ENCODE data around the gene HOXD9.

HOXD9 gene

GRCh38 chr2:176128172-176128981 is 5.9 kb downstream of the HOXD9 start:
- H3K27ac ChIP-seq, result no peak overlapping the region

GRCh38 chr2:176128982-176129796 is 6.7 kb downstream of the HOXD9 start, which contains the start of gene HOXD8:
TSS of gene HOXD8 (plus strand) at chr2:176129705. CDS start at chr2:176130367, 662 bp downstream.
- H3K27ac ChIP-seq, result peak within 1 kb of the TSS; percentile 82
- TF ChIP-seq CTCF (conservative IDR thresholded peaks at IDR 0.05), result no peak

More at GRCh38 chr2:176128172-176128981, 5.9 kb downstream of the HOXD9 start:
- no peak for TF ChIP-seq CTCF (conservative IDR thresholded peaks at IDR 0.05)

GRCh38 chr2:176129813-176130146 is 7.3 kb downstream of the HOXD9 start:
- TF ChIP-seq CTCF (conservative IDR thresholded peaks at IDR 0.05), result no peak
- H3K27ac ChIP-seq, result peak overlapping the region; percentile 82

- TF ChIP-seq CTCF (conservative IDR thresholded peaks at IDR 0.05), result no peak; the same call in 1 of the 2 replicates
- peak overlapping the region; percentile 82 for H3K27ac ChIP-seq
These were observed 7.8 kb downstream of the HOXD9 start for GRCh38 chr2:176130147-176130956.

- peak overlapping the region; percentile 82 for H3K27ac ChIP-seq
These were observed 8.7 kb downstream of the HOXD9 start for GRCh38 chr2:176130957-176131847.

GRCh38 chr2:176131848-176132158 is 9.3 kb downstream of the HOXD9 start:
- no peak overlapping the region for H3K27ac ChIP-seq
- no peak for TF ChIP-seq CTCF (conservative IDR thresholded peaks at IDR 0.05)

More at GRCh38 chr2:176130957-176131847, 8.7 kb downstream of the HOXD9 start:
- TF ChIP-seq CTCF (conservative IDR thresholded peaks at IDR 0.05), result no peak

Measured in VCaP (cell line).